ENCODE results near the gene CD300E.
"Not testable (repeated sequence)": the region's sequence is repeated elsewhere in the genome, so short reads cannot be mapped to it uniquely, and the experiment has no call there.

The CD300E gene

GRCh38 chr17:74642995-74643394 lies 19.5 kb upstream of the CD300E start:
- TF ChIP-seq CTCF (IDR thresholded peaks at IDR 0.05; ENCODE audit: insufficient read depth, missing control alignments): no peak
- no peak for FAIRE-seq
- DNase-seq (ENCODE audit: insufficient read length, low spot score): no peak

- TF ChIP-seq CTCF (IDR thresholded peaks at IDR 0.05; ENCODE audit: insufficient read depth, missing control alignments): no peak
- no peak for FAIRE-seq
- DNase-seq (ENCODE audit: insufficient read length, low spot score): no peak
These were observed 19.0 kb upstream of the CD300E start for GRCh38 chr17:74642556-74642955.

- no peak for FAIRE-seq
- no peak for TF ChIP-seq CTCF (IDR thresholded peaks at IDR 0.05; ENCODE audit: insufficient read depth, missing control alignments)
- no peak for DNase-seq (ENCODE audit: insufficient read length, low spot score)
These were observed 18.4 kb upstream of the CD300E start for GRCh38 chr17:74641958-74642298.

- TF ChIP-seq CTCF (IDR thresholded peaks at IDR 0.05; ENCODE audit: insufficient read depth, missing control alignments): no peak
- DNase-seq (ENCODE audit: insufficient read length, low spot score) (no peak), FAIRE-seq (no peak)
These were observed 17.9 kb upstream of the CD300E start for GRCh38 chr17:74641224-74641957.

- DNase-seq (ENCODE audit: insufficient read length, low spot score) (no peak), FAIRE-seq (no peak)
- no peak for TF ChIP-seq CTCF (IDR thresholded peaks at IDR 0.05; ENCODE audit: insufficient read depth, missing control alignments)
These were observed 16.2 kb upstream of the CD300E start for GRCh38 chr17:74639704-74640151.

- no peak for TF ChIP-seq CTCF (IDR thresholded peaks at IDR 0.05; ENCODE audit: insufficient read depth, missing control alignments)
- DNase-seq (ENCODE audit: insufficient read length, low spot score) (no peak), FAIRE-seq (no peak)
These were observed 14.4 kb upstream of the CD300E start for GRCh38 chr17:74637926-74638325.

- FAIRE-seq (no peak), DNase-seq (ENCODE audit: insufficient read length, low spot score) (no peak)
- no peak for TF ChIP-seq CTCF (IDR thresholded peaks at IDR 0.05; ENCODE audit: insufficient read depth, missing control alignments)
These were observed 13.7 kb upstream of the CD300E start for GRCh38 chr17:74637265-74637664.

- not testable (repeated sequence) for DNase-seq (ENCODE audit: insufficient read length, low spot score); FAIRE-seq
These were observed 13.1 kb upstream of the CD300E start for GRCh38 chr17:74636541-74637085.
